GM12892 (cell line): Measurements from ENCODE around the gene GMCL2.

Source experiments
- DNase-seq: peaks from one replicate; pipeline ENCODE4 v3.0.0; 2011; ENCODE audit not compliant: insufficient read length
- FAIRE-seq: peaks from 2 replicates; lab custom pipeline; 2011; peaks lifted over from hg19 to GRCh38; lab: Jason Lieb, UNC
- POLR2A ChIP-seq: IDR thresholded peaks from 2 replicates; pipeline ENCODE4 v1.6.1; 2011; ENCODE audit warnings: low read depth, low read length, control low read depth
- POLR2AphosphoS5 ChIP-seq: IDR thresholded peaks from 2 replicates; pipeline ENCODE4 v1.6.1; 2011; ENCODE audit warnings: low read depth, low read length, control low read depth
- TAF1 ChIP-seq: IDR thresholded peaks from 2 replicates; pipeline ENCODE4 v1.6.1; 2011; ENCODE audit warnings: low read depth, mild to moderate bottlenecking, control low read depth, low read length, borderline replicate concordance

Gene GMCL2

GRCh38 chr5:178210686-178211085 lies 23.5 kb upstream of the GMCL2 start:
- FAIRE-seq (no peak), DNase-seq (no peak)
- TF ChIP-seq POLR2AphosphoS5 (no peak), POLR2A (no peak), TAF1 (no peak)

- TF ChIP-seq TAF1 (no peak), POLR2AphosphoS5 (0 out of 2 replicates have a peak, but pooled peaks have one; percentile 40), POLR2A (no peak; the same call in 1 of the 2 replicates)
- DNase-seq (no peak), FAIRE-seq (no peak)
Observed at GRCh38 chr5:178210073-178210535, 22.9 kb upstream of the GMCL2 start.

- DNase-seq (no peak), FAIRE-seq (no peak)
- TF ChIP-seq POLR2AphosphoS5 = peak; percentile 37
- peak; percentile 29; the same call in 1 of the 2 replicates for TF ChIP-seq POLR2A
- no peak for TF ChIP-seq TAF1
Observed at GRCh38 chr5:178209334-178210072, 22.3 kb upstream of the GMCL2 start.

DNA sequence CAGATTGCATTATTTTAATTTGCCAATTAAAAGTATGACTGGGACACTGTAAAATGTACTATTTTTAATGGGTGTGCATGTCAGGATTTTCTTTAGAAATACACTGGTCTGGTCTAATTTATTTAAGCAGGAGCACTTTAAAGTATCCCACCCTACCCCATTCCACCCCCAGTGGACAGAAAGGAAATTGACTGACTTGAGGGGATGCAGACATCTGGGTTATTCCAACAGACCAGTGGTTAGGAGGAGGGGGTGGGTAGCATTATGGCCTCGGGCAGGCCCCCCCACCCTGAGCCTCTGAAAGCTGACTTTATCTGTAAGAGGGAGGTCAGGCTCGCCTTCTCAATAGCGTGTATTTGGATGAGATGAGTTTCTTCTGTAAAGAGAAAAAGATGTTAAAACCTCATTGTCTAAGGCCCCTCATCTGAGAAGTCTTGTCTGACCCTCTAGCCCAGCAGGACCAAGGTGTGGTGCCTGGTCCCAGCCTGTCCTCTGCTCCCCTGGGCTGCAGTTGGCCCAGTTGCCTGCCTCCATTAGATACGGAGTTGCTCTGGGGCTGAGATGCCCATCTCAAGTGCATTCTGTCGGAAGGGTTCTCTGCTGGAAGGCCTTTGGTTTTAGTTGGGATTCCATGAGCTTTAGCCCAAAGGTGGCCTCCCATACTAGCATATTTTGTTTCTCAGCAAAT lies 21.5 kb upstream of the GMCL2 start:
- DNase-seq (no peak), FAIRE-seq (no peak)
- TF ChIP-seq POLR2A = peak; percentile 50; the same call in 1 of the 2 replicates
- no peak for TF ChIP-seq TAF1

DNA sequence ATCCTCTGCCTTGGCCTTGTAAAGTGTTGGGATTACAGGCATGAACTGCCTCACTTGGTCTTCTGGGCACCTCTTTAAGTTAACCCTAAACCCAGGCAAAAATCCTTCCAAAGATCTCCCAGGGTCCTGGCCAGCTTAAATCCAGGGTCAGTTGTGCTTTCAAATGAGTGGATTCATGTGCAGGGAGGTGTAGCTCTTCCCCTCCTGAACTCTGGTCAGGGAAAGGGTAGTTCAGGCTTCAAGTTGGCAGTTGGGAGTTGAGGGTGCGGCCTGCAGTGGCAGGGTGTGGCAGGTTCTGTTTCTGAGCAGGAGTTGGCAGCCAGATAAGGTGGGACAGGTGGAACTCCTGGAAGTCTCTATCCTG lies 20.7 kb upstream of the GMCL2 start:
- DNase-seq (no peak), FAIRE-seq (no peak)
- TF ChIP-seq TAF1 (no peak), POLR2AphosphoS5 (peak; percentile 64), POLR2A (peak; percentile 43; the same call in 1 of the 2 replicates)

- no peak for FAIRE-seq
- no peak for TF ChIP-seq POLR2AphosphoS5
- TF ChIP-seq TAF1 = no peak
- no peak for TF ChIP-seq POLR2A
- no peak for DNase-seq
Observed at GRCh38 chr5:178207183-178207916, 20.2 kb upstream of the GMCL2 start.

- DNase-seq (no peak), FAIRE-seq (no peak)
- TF ChIP-seq TAF1 (no peak), POLR2AphosphoS5 (peak; percentile 22; the same call in 1 of the 2 replicates)
Observed at GRCh38 chr5:178206166-178207101, 19.3 kb upstream of the GMCL2 start.

- FAIRE-seq (no peak), DNase-seq (no peak)
- TF ChIP-seq POLR2A (no peak), POLR2AphosphoS5 (no peak), TAF1 (no peak)
Observed at GRCh38 chr5:178205749-178206047, 18.5 kb upstream of the GMCL2 start.

DNA sequence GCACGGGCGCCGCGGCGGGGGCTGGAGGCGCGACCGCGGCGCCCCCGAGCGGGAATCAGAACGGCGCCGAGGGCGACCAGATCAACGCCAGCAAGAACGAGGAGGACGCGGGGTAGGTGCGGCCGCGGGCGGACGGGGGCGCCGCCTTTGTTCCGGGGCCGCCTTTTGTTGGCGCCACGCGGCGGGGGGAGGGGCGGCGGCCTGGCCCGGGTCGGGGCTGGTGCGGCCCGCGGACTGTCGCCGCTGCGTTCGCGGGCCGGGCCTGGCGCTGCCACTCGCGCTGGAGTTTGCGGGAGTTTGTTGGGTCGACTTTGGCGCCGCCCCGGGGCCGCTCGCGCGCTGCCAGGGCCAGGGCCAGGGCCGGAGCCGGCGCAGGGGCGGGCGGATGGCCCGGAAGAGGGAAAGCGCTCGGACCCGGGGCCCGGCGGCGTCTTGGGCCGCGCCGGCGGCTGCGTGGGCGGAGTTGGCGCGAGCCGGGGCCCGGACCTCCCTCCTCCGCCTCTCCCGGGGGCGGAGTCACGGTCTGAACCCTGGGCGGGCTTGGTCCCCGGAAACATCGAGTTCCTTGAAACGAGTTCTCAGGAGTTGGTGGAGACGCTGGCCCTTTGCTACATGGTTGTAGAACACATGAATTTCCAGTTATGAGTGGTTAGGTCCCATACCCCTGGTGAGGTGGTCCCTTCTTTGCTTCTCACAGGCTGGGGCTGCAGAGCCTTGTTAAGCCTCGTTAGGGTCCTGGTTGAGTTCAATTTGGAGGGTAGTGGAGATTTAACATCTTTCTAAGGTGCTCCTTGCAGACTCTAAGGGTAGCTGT lies 18.0 kb upstream of the GMCL2 start:
- TF ChIP-seq POLR2A (no peak), POLR2AphosphoS5 (no peak), TAF1 (no peak)
- FAIRE-seq (no peak), DNase-seq (peak; percentile 89)

DNA sequence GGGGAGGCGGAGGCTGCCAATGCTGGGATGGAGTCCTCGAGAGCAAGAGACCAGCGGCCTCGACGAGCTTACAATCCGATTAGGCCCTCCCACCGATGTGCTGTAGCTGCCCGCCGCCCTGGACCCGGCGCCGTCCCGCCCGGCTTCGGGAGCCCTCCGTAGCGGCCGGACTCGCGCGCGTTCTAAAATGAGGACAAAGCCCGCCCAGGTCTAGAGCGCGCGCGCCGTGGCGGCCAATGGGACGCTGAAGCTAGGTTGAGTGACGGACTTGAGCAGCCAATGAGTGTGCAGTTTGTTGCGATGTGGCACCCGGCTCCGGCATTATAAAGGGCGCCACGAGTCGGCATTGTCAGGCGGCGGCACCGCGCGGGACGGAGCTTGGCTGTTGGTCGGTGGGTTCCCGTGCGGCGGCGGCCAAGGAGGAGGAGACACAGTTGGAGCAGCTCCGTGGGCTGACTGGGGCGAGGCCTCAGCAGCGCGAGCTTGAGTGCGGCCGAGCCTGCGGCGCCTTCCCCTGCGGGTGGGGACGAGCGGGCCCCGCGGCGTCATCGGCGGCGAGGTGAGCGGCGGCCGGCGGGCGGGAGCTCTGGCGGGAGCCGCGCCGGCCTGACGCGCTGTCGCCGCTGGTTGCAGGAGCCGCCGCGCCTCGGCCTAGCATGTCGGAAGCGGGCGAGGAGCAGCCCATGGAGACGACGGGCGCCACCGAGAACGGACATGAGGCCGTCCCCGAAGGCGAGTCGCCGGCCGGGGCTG lies 17.2 kb upstream of the GMCL2 start, which contains the start of gene HNRNPAB:
Gene HNRNPAB, plus strand, starts transcription at position 352 of the 753 bp plus-strand sequence. Its CDS starts 305 bp downstream, at position 657.
- peak; percentile 95 for DNase-seq
- peak; percentile 100 for TF ChIP-seq POLR2A
- TF ChIP-seq TAF1 = peak; percentile 92
- TF ChIP-seq POLR2AphosphoS5 = peak; percentile 100
- peak; percentile 95 for FAIRE-seq
